WTC11 (cell line): ENCODE results near the gene OR1D2. TPM values are rescaled to one million over a fixed set of nuclear protein-coding genes. Genes with fewer than 3 reads are reported as not detected.
"Not testable (repeated sequence)": the region's sequence is repeated elsewhere in the genome, so short reads cannot be mapped to it uniquely, and the experiment has no call there.

ENCODE experiments used
- ATAC-seq: fragments of 200-7000 bp; cut with Tn5 transposase; 2 replicates; pipeline ENCODE4 v1.10.0; 2021; ENCODE audit warnings: mild to moderate bottlenecking, moderate library complexity
- CTCF ChIA-PET: fragments of 300-600 bp; sonication (Branson Sonifier 250); formaldehyde crosslinking; loops from one replicate; lab custom pipeline; 2021; ENCODE audit warnings: antibody characterized with exemption; lab: Charles Lee
- POLR2A ChIA-PET: fragments of 350-600 bp; sonication (Branson Sonifier 250); formaldehyde crosslinking; loops from one replicate; lab custom pipeline; 2021; ENCODE audit warnings: antibody characterized with exemption; lab: Charles Lee
- DNase-seq: peaks from one replicate; pipeline ENCODE4 v3.0.0; 2021; ENCODE audit warnings: low spot score
- H3K27ac Mint-ChIP-seq: 2 replicates; pipeline ENCODE4 v1.8.0; 2021; ENCODE audit warnings: mixed read lengths
- H3K27me3 Mint-ChIP-seq: 2 replicates; pipeline ENCODE4 v1.8.0; 2021; ENCODE audit warnings: low read depth, mild to moderate bottlenecking, moderate library complexity, mixed read lengths
- H3K36me3 Mint-ChIP-seq: 2 replicates; pipeline ENCODE4 v1.8.0; 2021; ENCODE audit warnings: mixed read lengths
- H3K4me1 Mint-ChIP-seq: 2 replicates; pipeline ENCODE4 v1.8.0; 2022; ENCODE audit warnings: mixed read lengths
- H3K4me3 Mint-ChIP-seq: 2 replicates; pipeline ENCODE4 v1.8.0; 2021; ENCODE audit warnings: mild to moderate bottlenecking, moderate library complexity, mixed read lengths
- H3K9me3 Mint-ChIP-seq: 2 replicates; pipeline ENCODE4 v1.8.0; 2021; ENCODE audit warnings: mixed read lengths
- TEAD4 ChIP-seq: sonication (generic); formaldehyde crosslinking; IDR thresholded peaks from 2 replicates; pipeline ENCODE4 v1.8.0; 2022; ENCODE audit warnings: mild to moderate bottlenecking, missing genetic modification reagents
- ZBTB21 ChIP-seq: sonication (generic); formaldehyde crosslinking; IDR thresholded peaks from 2 replicates; pipeline ENCODE4 v1.8.1; 2023; ENCODE audit warnings: mild to moderate bottlenecking, missing genetic modification reagents, borderline replicate concordance
- ZNF121 ChIP-seq: sonication (generic); formaldehyde crosslinking; IDR thresholded peaks from 2 replicates; pipeline ENCODE4 v1.8.0; 2023; ENCODE audit warnings: missing genetic modification reagents
- ZNF263 ChIP-seq: sonication (generic); formaldehyde crosslinking; IDR thresholded peaks from 2 replicates; pipeline ENCODE4 v1.8.1; 2022; ENCODE audit warnings: low read depth, mild to moderate bottlenecking, moderate library complexity, missing genetic modification reagents
- total RNA-seq: library from RNA; stranded (reverse); gene quantifications from 3 replicates; pipeline ENCODE4 v1.2.3, GENCODE V29; 2021
- TF ChIP-seq, protein P1 (sequence below): sonication (generic); formaldehyde crosslinking; conservative IDR thresholded peaks from 2 replicates; pipeline ENCODE4 v1.8.1; 2023; ENCODE audit warnings: mild to moderate bottlenecking, low read depth, missing genetic modification reagents, moderate library complexity
- TF ChIP-seq, protein P2 (sequence below): sonication (generic); formaldehyde crosslinking; IDR thresholded peaks from 2 replicates; pipeline ENCODE4 v1.8.1; 2022; ENCODE audit warnings: low read depth, mild to moderate bottlenecking, moderate library complexity, missing genetic modification reagents, borderline replicate concordance

The OR1D2 gene
- total RNA-seq, 1 experiment from 2014 or later: not detected

DNA sequence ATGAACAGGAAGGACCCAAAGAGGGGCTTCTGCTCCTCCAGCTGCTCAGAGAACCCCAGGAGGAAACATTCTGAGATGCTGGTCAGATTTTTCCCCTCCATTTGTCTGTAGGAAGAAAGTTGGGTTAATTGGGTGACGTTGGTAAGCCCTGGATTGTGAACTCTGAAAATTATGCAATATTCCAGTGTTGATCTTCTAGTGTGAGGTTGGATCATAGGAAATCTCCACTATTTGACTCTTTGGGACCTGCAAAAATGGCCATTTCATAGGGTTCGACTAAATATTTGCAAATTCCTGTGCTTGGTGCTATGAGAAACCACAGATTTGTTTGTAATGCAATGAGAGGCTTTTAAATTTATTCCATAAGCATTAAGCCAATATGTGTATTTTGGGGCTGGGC lies 23.2 kb upstream of the OR1D2 start, which contains the start of gene OR1G1 (continued):
- TF ChIP-seq ZBTB21 (CRISPR knock-in tag) (no peak), ZNF263 (no peak), ZNF121 (no peak), TEAD4 (CRISPR knock-in tag) (no peak)
- TF ChIP-seq, protein P1, sequence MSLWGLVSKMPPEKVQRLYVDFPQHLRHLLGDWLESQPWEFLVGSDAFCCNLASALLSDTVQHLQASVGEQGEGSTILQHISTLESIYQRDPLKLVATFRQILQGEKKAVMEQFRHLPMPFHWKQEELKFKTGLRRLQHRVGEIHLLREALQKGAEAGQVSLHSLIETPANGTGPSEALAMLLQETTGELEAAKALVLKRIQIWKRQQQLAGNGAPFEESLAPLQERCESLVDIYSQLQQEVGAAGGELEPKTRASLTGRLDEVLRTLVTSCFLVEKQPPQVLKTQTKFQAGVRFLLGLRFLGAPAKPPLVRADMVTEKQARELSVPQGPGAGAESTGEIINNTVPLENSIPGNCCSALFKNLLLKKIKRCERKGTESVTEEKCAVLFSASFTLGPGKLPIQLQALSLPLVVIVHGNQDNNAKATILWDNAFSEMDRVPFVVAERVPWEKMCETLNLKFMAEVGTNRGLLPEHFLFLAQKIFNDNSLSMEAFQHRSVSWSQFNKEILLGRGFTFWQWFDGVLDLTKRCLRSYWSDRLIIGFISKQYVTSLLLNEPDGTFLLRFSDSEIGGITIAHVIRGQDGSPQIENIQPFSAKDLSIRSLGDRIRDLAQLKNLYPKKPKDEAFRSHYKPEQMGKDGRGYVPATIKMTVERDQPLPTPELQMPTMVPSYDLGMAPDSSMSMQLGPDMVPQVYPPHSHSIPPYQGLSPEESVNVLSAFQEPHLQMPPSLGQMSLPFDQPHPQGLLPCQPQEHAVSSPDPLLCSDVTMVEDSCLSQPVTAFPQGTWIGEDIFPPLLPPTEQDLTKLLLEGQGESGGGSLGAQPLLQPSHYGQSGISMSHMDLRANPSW (CRISPR knock-in tag): no peak
- TF ChIP-seq, protein P2, sequence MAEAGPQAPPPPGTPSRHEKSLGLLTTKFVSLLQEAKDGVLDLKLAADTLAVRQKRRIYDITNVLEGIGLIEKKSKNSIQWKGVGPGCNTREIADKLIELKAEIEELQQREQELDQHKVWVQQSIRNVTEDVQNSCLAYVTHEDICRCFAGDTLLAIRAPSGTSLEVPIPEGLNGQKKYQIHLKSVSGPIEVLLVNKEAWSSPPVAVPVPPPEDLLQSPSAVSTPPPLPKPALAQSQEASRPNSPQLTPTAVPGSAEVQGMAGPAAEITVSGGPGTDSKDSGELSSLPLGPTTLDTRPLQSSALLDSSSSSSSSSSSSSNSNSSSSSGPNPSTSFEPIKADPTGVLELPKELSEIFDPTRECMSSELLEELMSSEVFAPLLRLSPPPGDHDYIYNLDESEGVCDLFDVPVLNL (CRISPR knock-in tag): no peak
- TF ChIP-seq, all 79 proteins: peak for 0

DNA sequence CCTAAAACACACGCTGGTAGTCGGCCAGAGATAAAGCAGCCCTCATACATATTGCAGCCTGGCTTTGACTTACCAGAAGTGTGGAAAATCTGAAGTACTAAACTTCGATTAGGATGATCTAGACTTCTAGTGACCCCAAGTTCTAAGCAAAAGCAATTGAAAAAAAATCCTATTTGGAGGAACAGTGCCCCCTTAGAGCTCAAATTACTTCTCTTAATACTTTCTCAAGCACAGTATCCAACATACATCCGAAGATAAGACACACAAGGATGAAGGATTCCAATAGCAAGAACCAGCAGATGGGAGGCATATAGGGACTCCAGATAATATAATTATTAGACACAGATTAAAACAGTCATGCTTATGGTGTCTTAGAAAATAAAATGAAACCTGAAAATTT lies 30.4 kb downstream of the OR1D2 start:
- H3K27ac Mint-ChIP-seq, H3K4me1 Mint-ChIP-seq, H3K9me3 Mint-ChIP-seq, POLR2A ChIA-PET, H3K27me3 Mint-ChIP-seq, DNase-seq, H3K36me3 Mint-ChIP-seq, H3K4me3 Mint-ChIP-seq, CTCF ChIA-PET, ATAC-seq: not testable (repeated sequence)

DNA sequence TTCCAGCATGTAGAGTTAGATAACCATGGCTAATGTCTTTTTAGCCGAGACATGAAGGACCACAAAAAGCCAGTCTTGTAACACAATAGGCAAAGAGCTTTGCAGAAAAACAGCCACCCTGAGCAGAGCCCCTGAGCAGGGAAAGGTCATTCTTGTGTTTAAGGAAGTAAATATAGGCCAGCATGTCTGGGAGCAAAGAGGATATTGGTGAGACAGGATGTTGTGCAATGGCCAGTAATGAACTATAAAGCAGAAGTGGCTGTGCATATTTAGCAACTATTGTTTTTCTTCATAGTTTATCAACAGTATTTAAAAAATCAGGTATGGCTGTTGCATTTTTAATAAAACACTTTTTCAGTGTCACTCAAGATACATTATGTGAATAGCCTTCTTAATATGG lies 39.0 kb downstream of the OR1D2 start:
- H3K36me3 Mint-ChIP-seq, DNase-seq, H3K27me3 Mint-ChIP-seq, H3K4me3 Mint-ChIP-seq, CTCF ChIA-PET, H3K9me3 Mint-ChIP-seq, H3K27ac Mint-ChIP-seq, ATAC-seq, H3K4me1 Mint-ChIP-seq, POLR2A ChIA-PET: not testable (repeated sequence)

DNA sequence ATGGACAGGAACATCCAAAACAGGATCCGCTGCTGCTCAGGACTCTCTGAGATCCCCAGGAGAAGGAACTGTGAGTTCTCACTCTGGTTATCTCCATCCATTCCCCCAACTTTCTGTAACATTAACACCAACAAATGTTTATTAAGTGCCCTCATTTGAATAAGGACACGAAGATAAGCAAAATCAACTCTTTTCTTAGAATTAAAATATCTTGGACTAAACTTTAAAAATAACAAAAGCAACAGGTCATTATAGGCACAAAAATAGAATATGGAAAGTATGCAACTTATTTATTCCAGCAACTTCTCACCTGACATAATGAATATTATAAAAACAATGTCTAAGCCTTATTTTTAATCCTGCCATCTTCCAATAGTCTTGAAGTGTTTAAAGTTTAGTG lies 40.7 kb downstream of the OR1D2 start, which contains the start of gene OR1D5:
Gene OR1D5 (minus strand): TSS at position 101 of the 400 bp plus-strand sequence. CDS start 0 bp downstream, at position 101.
- H3K4me3 Mint-ChIP-seq, DNase-seq, H3K27me3 Mint-ChIP-seq, POLR2A ChIA-PET, H3K27ac Mint-ChIP-seq, H3K4me1 Mint-ChIP-seq, H3K36me3 Mint-ChIP-seq, H3K9me3 Mint-ChIP-seq, ATAC-seq, CTCF ChIA-PET: not testable (repeated sequence)

DNA sequence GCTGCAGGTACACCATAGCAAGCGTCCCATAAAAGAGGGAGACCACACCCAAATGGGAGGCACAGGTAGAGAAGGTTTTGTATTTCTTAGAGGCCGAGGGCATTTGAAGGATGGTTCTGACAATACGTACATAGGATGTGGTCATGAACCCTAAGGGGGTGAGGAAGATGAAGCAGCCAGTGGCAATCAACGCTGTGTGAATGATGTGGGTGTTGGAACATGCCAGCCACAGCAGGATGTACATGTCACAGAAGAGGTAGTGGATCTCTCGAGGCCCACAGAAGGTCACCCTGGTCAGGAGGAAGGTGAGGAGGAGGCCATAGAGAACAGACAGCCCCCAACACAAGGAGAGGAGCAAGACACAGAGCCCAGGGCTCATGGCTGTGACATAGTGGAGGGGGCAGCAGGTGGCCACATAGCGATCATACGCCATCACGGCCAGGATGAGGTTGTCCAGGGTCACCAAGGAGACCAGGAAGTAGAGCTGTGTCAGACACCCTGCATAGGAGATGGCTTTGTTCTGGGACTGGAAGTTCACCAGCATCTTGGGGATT lies 41.3 kb downstream of the OR1D2 start:
- H3K27me3 Mint-ChIP-seq, POLR2A ChIA-PET, ATAC-seq, H3K4me3 Mint-ChIP-seq, DNase-seq, CTCF ChIA-PET, H3K27ac Mint-ChIP-seq, H3K36me3 Mint-ChIP-seq, H3K4me1 Mint-ChIP-seq, H3K9me3 Mint-ChIP-seq: not testable (repeated sequence)

DNA sequence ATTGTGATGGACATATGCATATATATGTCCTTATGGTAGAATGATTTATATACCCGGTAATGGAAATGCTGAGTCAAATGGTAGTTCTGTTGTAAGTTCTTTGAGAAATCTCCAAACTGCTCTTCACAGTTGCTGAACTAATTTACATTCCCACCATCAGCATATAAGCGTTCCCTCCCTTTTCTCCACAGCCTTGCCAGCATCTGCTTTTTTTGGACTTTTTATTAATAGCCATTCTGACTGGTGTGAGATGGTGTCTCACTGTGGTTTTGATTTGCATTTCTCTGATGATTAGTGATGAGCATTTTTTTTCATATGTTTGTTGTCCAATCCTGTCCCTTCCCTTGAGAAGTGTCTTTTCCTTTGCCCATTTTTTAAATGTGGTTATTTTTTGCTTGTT lies 49.4 kb downstream of the OR1D2 start:
- H3K27me3 Mint-ChIP-seq, H3K36me3 Mint-ChIP-seq, CTCF ChIA-PET, H3K9me3 Mint-ChIP-seq, H3K4me1 Mint-ChIP-seq, H3K27ac Mint-ChIP-seq, POLR2A ChIA-PET, ATAC-seq, H3K4me3 Mint-ChIP-seq, DNase-seq: not testable (repeated sequence)
